ENCODE data around the gene MAPKAP1.

The MAPKAP1 gene

GRCh38 chr9:125442452-125442851 lies 264.6 kb downstream of the MAPKAP1 start:
- no peak for DNase-seq

- DNase-seq, result no peak
These were observed 266.6 kb downstream of the MAPKAP1 start for GRCh38 chr9:125440411-125440810.

- no peak for DNase-seq
These were observed 267.4 kb downstream of the MAPKAP1 start for GRCh38 chr9:125439434-125440272.

GRCh38 chr9:125438506-125439433 lies 268.2 kb downstream of the MAPKAP1 start:
- no peak for DNase-seq

- DNase-seq, result no peak
These were observed 269.2 kb downstream of the MAPKAP1 start for GRCh38 chr9:125437771-125438221.

- no peak for DNase-seq
These were observed 270.2 kb downstream of the MAPKAP1 start for GRCh38 chr9:125436613-125437443.

GRCh38 chr9:125435776-125436612 lies 271.0 kb downstream of the MAPKAP1 start:
- DNase-seq, result no peak

GRCh38 chr9:125434986-125435775 lies 271.8 kb downstream of the MAPKAP1 start:
- no peak for DNase-seq

GRCh38 chr9:125433461-125434011 lies 273.5 kb downstream of the MAPKAP1 start:
- DNase-seq, result no peak

- no peak for DNase-seq
These were observed 274.2 kb downstream of the MAPKAP1 start for GRCh38 chr9:125432715-125433385.

- DNase-seq, result no peak
These were observed 275.2 kb downstream of the MAPKAP1 start for GRCh38 chr9:125431741-125432271.

- DNase-seq, result no peak
These were observed 276.0 kb downstream of the MAPKAP1 start for GRCh38 chr9:125431012-125431305.

- DNase-seq, result no peak
These were observed 276.6 kb downstream of the MAPKAP1 start for GRCh38 chr9:125430161-125431011.

- no peak for DNase-seq
These were observed 277.4 kb downstream of the MAPKAP1 start for GRCh38 chr9:125429476-125430160.

- no peak for DNase-seq
These were observed 278.0 kb downstream of the MAPKAP1 start for GRCh38 chr9:125428902-125429467.

- no peak for DNase-seq
These were observed 278.7 kb downstream of the MAPKAP1 start for GRCh38 chr9:125428060-125428901.

GRCh38 chr9:125427556-125427955 lies 279.5 kb downstream of the MAPKAP1 start:
- no peak for DNase-seq
